GM21515 (cell line): ENCODE measurements around the gene ROR2.

Source experiments
- ATAC-seq: cut with Tn5 transposase; IDR thresholded peaks from one replicate; pipeline ENCODE4 v1.9.1; 2021; ENCODE audit not compliant: unreplicated experiment

ROR2 gene

GRCh38 chr9:91724609-91725505 lies 225.2 kb downstream of the ROR2 start:
- no peak for ATAC-seq

GRCh38 chr9:91724068-91724440 lies 226.0 kb downstream of the ROR2 start:
- no peak for ATAC-seq

- ATAC-seq = no peak
Observed at GRCh38 chr9:91723420-91724067, 226.5 kb downstream of the ROR2 start.

GRCh38 chr9:91720751-91721705 lies 229.0 kb downstream of the ROR2 start:
- peak; percentile 77 for ATAC-seq

GRCh38 chr9:91720313-91720712 lies 229.7 kb downstream of the ROR2 start:
- no peak for ATAC-seq

- ATAC-seq = no peak
Observed at GRCh38 chr9:91718071-91718470, 232.0 kb downstream of the ROR2 start.

GRCh38 chr9:91716815-91717214 lies 233.2 kb downstream of the ROR2 start:
- no peak for ATAC-seq

GRCh38 chr9:91716239-91716638 lies 233.8 kb downstream of the ROR2 start:
- ATAC-seq = no peak

- ATAC-seq = no peak
Observed at GRCh38 chr9:91714874-91715615, 235.0 kb downstream of the ROR2 start.

- ATAC-seq = no peak
Observed at GRCh38 chr9:91714020-91714806, 235.8 kb downstream of the ROR2 start.

GRCh38 chr9:91712811-91713210 lies 237.2 kb downstream of the ROR2 start:
- no peak for ATAC-seq

- ATAC-seq = peak; percentile 85
Observed at GRCh38 chr9:91711755-91712601, 238.1 kb downstream of the ROR2 start.

GRCh38 chr9:91710158-91710557 lies 239.9 kb downstream of the ROR2 start:
- ATAC-seq = no peak

- ATAC-seq = no peak
Observed at GRCh38 chr9:91705386-91705785, 244.6 kb downstream of the ROR2 start.

- no peak for ATAC-seq
Observed at GRCh38 chr9:91700475-91700874, 249.6 kb downstream of the ROR2 start.

GRCh38 chr9:91698266-91698665 lies 251.8 kb downstream of the ROR2 start:
- ATAC-seq = no peak

- no peak for ATAC-seq
Observed at GRCh38 chr9:91697201-91697600, 252.8 kb downstream of the ROR2 start.

- ATAC-seq = no peak
Observed at GRCh38 chr9:91694081-91694870, 255.8 kb downstream of the ROR2 start.
